Nucleus accumbens (tissue), 56 donors: ENCODE data around the gene SAP30.
A peak's percentile ranks its signal among the peaks of the same experiment; 100 is the strongest.

Experiments used
- DNase-seq, 56 donors: peaks; one replicate each; lab custom pipeline; 2025; lab: John Stamatoyannopoulos, UW

The SAP30 gene

DNA sequence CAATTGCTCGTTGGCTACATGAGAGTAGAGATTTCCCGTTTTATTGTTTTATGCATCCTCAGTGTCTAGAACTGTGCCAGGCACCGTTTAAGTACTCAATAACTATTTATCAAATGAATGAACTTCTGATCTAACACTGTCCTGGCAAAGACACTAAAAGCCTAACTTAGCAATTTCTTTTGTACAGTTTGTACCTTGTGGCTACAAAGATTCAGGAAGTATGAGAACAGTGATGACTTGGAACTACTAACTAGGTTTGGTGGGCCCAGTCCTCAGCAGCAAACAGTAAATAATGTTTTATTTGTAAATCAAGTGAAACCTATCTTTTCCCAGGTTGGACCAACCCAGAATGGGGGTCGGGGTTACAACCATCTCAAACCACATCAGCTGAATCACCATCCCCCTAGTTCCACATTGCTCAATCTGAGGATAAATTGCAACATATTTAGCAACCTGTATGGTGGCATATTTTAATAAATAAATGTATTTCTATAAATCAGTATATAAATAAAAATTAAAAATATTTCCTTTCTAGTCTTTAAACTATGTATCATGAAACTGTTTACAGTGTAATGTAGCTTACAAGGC lies 40.4 kb downstream of the SAP30 start:
- DNase-seq, result no peak

DNA sequence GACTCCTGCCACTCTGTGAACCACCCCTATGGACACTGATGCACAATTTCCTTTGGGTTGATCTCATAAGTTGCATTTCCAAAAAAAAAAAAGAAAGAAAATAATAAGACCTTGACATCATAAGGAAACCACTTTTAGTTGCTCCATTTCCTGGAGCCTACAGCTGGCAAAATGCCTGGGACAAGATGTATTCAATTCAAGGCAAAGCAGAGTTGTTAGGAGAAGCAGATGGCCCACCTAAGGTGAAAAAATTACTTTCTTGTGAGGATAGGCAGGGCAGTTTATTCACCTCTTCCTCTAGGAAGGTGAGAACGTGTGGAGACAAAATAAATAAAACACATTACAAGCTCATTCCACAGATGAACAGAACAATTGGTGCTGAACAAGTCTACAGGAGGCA lies 42.3 kb downstream of the SAP30 start:
- DNase-seq, result no peak

DNA sequence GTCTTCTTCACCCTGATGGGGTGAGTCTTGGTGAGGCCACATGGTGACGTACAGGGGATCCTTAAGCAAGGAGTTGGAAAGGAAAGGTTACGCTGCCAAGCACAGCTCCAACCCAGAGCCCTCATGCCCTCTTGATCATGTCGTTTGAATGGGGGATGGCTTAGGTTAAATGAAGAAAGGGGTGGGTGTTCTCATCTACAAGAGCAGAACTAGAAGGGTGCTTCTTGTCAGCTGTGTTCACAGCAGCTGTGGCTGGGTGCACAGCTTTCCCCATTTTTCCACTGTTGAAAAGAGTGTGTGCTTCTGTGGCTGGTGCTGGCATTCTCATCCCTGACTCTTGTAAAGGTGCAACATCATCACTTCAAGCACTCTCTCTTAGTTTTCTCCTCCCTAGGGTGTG lies 43.7 kb downstream of the SAP30 start:
- DNase-seq, result peak in 3 of 56 donors; percentile 7 to 35 (median 13)

DNA sequence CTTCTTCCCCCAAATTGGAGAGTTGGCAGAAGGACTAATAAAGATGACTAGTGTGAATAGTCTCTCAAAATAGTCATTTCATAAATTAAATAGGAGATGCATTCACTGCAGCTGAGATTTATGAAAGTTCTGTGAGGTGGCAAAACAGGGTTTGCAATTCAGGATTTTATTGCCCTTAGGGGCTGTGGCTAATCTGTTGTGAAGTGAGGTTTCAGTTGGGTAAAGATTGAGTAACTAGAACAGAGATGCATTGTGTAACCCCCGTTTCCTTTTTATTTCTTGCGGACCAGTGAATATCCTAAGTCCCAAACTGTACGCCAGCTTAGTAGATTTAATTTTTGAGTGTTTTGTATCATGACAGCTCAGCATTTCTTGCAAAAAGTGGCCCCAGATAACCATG lies 44.3 kb downstream of the SAP30 start:
- DNase-seq, result no peak

DNA sequence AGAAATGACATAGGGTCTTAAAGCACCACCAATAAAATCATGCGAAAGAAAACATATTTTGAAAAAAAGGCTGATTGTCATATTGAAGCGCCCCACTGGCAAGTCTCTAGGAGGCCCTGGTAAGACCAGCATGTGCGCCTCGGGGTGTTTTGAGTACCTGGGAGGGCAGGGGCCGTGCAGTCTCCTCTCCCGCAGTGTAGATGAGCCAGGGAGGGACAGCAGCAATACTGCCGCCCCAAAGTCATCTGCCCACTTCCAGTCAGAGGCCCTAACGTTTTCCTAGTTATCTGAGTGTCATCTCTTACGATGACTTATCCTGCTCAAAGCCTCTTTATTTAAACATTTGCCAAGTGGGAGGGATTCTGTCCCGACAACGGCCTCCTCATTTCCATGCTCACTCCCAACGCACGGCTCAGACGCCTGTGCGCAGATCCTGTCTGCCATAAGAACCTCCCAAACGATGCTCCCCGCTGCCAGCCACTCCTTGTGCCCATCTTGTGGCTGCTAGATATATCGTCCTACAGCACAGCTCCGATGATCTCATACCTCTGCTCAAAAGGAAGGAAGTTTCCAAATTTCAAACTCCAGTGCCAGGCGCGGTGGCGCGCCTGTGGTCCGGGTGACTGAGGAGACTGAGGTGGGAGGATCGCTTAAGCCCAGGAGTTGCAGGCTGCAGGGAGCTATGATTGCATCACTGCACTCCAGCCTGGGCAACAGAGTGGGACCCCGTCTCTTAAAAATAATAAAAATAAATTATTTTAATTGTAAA lies 45.3 kb downstream of the SAP30 start:
- DNase-seq, result peak in 19 of 56 donors; percentile 4 to 51 (median 33)

DNA sequence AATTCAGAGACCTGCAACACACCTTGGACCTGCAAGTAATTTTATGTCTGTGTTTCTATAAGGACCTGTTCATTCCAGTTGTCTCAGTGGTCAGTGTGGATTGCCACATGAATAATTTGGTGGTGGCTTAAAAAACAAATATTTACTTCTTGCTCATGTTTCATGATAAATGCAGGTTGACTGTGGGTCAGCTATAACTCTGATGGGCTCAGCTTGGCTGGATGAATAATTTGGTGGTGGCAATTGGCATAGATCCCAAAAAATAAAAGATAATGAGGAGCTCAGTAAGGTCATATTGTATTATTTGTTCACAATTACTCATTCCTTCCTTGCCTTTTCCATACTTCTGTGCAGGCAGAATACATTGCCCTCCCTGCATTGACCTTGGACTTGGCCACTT lies 47.1 kb downstream of the SAP30 start:
- no peak for DNase-seq

DNA sequence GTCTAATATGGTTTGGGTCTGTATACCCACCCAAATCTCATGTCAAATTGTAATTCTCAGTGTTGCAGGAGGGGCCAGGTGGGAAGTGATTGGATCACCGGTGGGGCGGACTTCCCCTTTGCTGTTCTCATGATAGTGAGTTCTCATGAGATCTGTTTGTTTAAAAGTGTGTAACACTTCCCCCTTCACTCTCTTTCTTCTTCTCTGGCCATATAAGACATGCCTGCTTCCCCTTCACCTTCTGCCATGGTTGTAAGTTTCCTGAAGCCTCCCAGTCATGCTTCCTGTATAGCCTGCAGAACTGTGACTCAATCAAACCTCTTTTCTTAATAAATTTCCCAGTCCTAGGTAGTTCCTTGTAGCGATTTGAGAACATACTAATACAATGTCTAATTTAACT lies 47.9 kb downstream of the SAP30 start:
- DNase-seq, result no peak

DNA sequence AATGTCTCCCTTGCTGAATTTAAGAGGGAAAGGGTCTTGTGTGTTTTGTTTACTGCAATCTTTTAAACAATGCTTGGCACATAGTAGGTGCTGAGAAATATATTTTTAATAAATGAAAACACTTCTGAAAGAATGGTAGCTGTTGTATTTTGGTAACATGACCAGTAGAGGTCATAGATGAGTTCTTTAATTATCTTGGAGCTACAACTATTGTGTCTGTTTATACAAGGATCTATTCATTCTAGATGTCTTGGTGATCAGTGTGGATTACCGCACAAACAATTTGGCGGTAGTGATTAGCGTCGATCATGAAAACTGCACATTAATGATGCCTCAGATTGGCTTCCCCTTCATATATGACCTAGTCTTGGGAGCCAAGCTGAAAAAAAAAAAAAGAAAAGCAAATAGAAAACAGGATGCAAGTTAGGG lies 49.6 kb downstream of the SAP30 start:
- no peak for DNase-seq

DNA sequence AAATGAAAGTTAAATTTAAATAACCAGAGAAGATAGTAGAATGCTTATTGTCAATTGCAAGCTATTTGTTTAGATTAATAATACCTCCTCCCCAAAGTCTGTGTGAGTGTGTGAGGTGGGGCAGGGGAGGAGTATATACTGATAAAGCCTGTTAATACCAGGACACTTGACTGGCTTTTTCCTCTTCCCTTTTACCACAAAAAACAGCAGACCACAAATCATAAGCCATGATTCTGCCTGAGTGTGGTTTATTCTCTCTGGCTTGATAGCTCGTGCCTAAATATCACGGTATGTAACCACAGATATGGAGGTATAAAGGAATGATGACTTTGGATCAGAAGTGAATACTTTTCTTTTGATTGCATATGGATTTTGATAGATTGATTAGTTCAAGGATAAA lies 50.0 kb downstream of the SAP30 start:
- DNase-seq, result no peak

DNA sequence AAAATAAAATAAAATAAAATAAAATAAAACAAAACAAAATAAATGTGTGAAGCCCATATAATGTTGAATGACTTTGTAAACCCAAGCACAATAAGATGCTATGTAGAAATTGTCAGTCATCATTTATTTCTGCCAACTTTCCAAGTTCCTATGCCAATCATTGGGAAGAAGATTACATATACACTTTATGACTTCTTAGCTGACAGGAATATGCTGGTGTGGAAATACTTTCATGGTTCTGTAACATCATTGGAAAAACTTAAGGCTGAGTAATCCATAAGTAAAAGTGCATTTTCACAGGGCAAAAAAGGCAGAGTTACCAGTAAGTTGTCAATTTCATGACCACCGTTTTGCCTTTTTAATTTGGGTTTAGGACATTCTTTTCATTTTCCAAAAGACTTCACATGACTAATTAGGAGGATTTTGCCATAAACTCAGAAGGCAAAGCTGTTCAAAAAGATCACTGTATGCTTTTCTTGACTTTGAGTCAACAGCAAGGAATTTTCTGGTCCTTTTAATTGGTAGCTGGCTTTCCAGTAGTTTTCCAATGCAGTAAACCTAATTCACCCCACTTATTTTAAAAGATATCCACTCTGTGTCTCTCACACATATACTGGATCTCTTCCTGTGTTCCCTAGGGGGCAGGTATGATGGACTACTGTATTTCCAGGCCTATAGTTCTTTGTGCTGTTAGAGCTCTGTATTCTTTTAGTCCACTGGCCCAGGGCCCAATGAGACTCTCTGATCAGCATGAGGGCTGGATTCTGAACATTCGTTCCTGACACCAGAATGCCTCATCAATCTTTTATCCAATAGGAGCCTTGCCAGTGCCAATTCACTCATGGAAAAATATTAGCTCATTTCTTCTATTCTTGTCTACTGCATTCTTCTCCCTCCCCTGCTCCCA lies 54.4 kb downstream of the SAP30 start:
- DNase-seq, result no peak

DNA sequence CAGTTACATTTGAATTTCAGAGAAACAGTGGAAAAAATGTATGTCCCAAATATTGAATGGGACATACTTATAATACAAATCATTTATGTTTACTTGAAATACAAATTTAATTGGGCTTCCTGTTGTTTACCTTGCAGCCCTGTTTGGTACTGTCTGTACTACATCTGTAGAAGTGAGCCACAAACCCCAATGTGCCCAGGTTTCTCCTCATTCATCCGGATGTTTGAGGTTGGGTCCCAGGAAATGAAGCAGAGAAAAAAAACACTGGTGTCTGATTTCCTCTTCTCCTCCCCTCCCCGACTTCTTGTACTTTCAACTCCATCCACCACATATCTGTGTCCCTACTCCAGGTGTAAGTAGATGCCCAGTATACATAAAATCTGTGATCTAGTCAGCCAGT lies 55.3 kb downstream of the SAP30 start:
- DNase-seq, result no peak
